Heart left ventricle (tissue), 16 donors: Measurements from ENCODE around the gene TAGLN2. TPM values are rescaled to one million over a fixed set of nuclear protein-coding genes. Genes with fewer than 3 reads are reported as not detected.

Source experiments
- ATAC-seq, 4 donors: fragments of 200-7000 bp; cut with Tn5 transposase; one replicate each; pipeline ENCODE4 v1.9.1; 2020 to 2022; ENCODE audit warnings: moderate library complexity in 4 of 4, mild to moderate bottlenecking in 3 of 4, moderate number of reproducible peaks in 1 of 4
- DNase-seq, 5 donors: peaks; one replicate each; pipeline ENCODE4 v3.0.0-alpha.2; 2020
- H3K27ac ChIP-seq, 12 donors: fragments of 200-600 bp; sonication (generic) in 4 of 12; one replicate each; pipeline versions ENCODE4 v1.5.0 to v1.8.0; 2016 to 2022; ENCODE audit warnings: mild to moderate bottlenecking in 2 of 12
- H3K27me3 ChIP-seq, 9 donors: fragments of 200-600 bp; sonication (generic) in 2 of 9; one replicate each; pipeline versions ENCODE4 v1.5.1 to v1.8.0; 2016 to 2022; ENCODE audit warnings: mild to moderate bottlenecking in 3 of 9
- H3K36me3 ChIP-seq, 9 donors: fragments of 200-600 bp; sonication (generic) in 2 of 9; one replicate each; pipeline versions ENCODE4 v1.5.0 to v1.8.0; 2018 to 2022; ENCODE audit warnings: mild to moderate bottlenecking in 2 of 9
- H3K4me1 ChIP-seq, 12 donors: fragments of 200-600 bp; sonication (generic) in 4 of 12; one replicate each; pipeline versions ENCODE4 v1.5.0 to v1.8.0; 2016 to 2022; ENCODE audit warnings: mild to moderate bottlenecking in 3 of 12
- H3K4me3 ChIP-seq, 12 donors: fragments of 200-600 bp; sonication (generic) in 4 of 12; one replicate each; pipeline versions ENCODE4 v1.5.0 to v1.8.0; 2017 to 2022; ENCODE audit warnings: mild to moderate bottlenecking in 9 of 12, moderate library complexity in 4 of 12
- H3K9me3 ChIP-seq, 12 donors: fragments of 200-600 bp; sonication (generic) in 4 of 12; one replicate each; pipeline versions ENCODE4 v1.5.0 to v1.8.0; 2016 to 2022; ENCODE audit warnings: mild to moderate bottlenecking in 1 of 12
- CTCF ChIP-seq, 12 donors: fragments of 200-600 bp; sonication (generic) in 4 of 12; IDR thresholded peaks; one replicate each; pipeline versions ENCODE4 v1.5.0 to v1.8.0; 2018 to 2022; ENCODE audit warnings: antibody characterized with exemption in 12 of 12, mild to moderate bottlenecking in 5 of 12
- POLR2A ChIP-seq, 2 donors: fragments of 450-650 bp; IDR thresholded peaks; one replicate each; pipeline ENCODE4 v1.6.1; 2017; ENCODE audit warnings: antibody characterized with exemption in 2 of 2, mild to moderate bottlenecking in 2 of 2, moderate library complexity in 2 of 2
- WGBS, 4 donors: extraction: QIAGEN DNeasy Blood & Tissue Kit in 2 of 4; methylation state at CpG; one replicate each; pipeline versions ENCODE4 v1.1.5 to v1.1.7; 2013 to 2018; 5-methylcytosine and 5-hydroxymethylcytosine counted together
- intact Hi-C, 10 donors: fragments of 100-400 bp; cut with DNase I; formaldehyde crosslinking; loops; one replicate each; pipeline versions ENCODE4 v1.11.1 to v1.14.2; 2022
- polyA plus RNA-seq, 2 donors: library from polyadenylated mRNA; stranded (reverse); fragments of 200-250 nt; gene quantifications; one replicate each; pipeline ENCODE4 v1.2.3, GENCODE V29; 2013
- total RNA-seq, 9 donors: library from RNA; depleted of rRNA in 2 of 9; stranded (reverse); fragments of >200 nt in 2 of 9; fragmentation: NEBNext Ultra II Directional in 3 of 9; extraction: Animal tissue kit (Norgen Biotek cat#: 25700) in 3 of 9; gene quantifications; one replicate each; pipeline versions ENCODE4 v1.1.0 to v1.2.4, GENCODE V29; 2016 to 2023
- donor health status: ischemic (EF 13 %, LVEDD 7.1; RV severe dilation, severe dysfunction).
- donor health status: healthy with polysubstance abuse.
- donor health status: DM: no; HTN: yes; CAD: no.
- donor health status: DM: no; HTN: no; CAD: no.
- donor health status: ischemic (EF 25% LVEDD 6.9; RV normal size, moderate dysfunction).
- donor health status: ischemic (EF 25% LVEDD 5.7; RV mildly dilated, moderate dysfunction).
- donor health status: healthy.
- donor health status: DM: yes; HTN: yes; CAD: no.
- donor health status: ischemic (EF 35%, LVEDD 5.7; RV mildly dilated, moderate dysfunction).
- donor health status: nonischemic (EF 11% LVEDD 7.7; RV severe dilation, severe dysfunction).
- donor health status: DM: yes; HTN: yes; CAD: no.
- donor health status: PGD.
- donor health status: ischemic (EF 29% LVEDD 5.4; RV normal size, mild dysfunction).
- donor health status: nonischemic (EF 23%, LVEDD 6.1; RV moderate dilation, normal function).

TAGLN2 gene
- total and polyA plus RNA-seq, 11 donors = 84.3 to 246 (median 131) TPM

GRCh38 chr1:159934136-159935039 lies 9.1 kb upstream of the TAGLN2 start:
- no peak for DNase-seq
- intact Hi-C loops = loop anchor here in 4 of 10 donors (2.0 to 10.0 kb wide), 4 partner anchors 42 to 137 kb away; no protein-coding TSS in a partner anchor
- 86 to 93% (median 92%) methylated on average over 8 to 14 of the region's 14 CpGs for whole genome bisulfite sequencing, 4 donors
- no peak for ATAC-seq
- H3K36me3 ChIP-seq = no peaks in the 10 kb centered on the region
- no peak overlapping the region for H3K27ac ChIP-seq
- H3K4me3 ChIP-seq = no peak overlapping the region
- H3K9me3 ChIP-seq = no peaks in the 10 kb centered on the region
- peaks cover 0 to 15% (median 0%) of the 10 kb centered on the region in 9 donors for H3K27me3 ChIP-seq
- peaks cover 0 to 23% (median 7%) of the 10 kb centered on the region in 12 donors for H3K4me1 ChIP-seq
- TF ChIP-seq CTCF (IDR thresholded peaks at IDR 0.05) = no peak
- no peak for TF ChIP-seq POLR2A (IDR thresholded peaks at IDR 0.05)

- DNase-seq = no peak
- TF ChIP-seq POLR2A (IDR thresholded peaks at IDR 0.05) (no peak), CTCF (IDR thresholded peaks at IDR 0.05) (no peak)
- Histone ChIP-seq H3K27me3 (peaks cover 0 to 14% (median 0%) of the 10 kb centered on the region in 9 donors), H3K4me3 (no peak overlapping the region), H3K4me1 (peaks cover 0 to 23% (median 7%) of the 10 kb centered on the region in 12 donors), H3K27ac (no peak overlapping the region), H3K36me3 (no peaks in the 10 kb centered on the region), H3K9me3 (no peaks in the 10 kb centered on the region)
- WGBS, 4 donors = 83 to 91% (median 86%) methylated on average over 4 of the region's 4 CpGs
- no peak for ATAC-seq
- intact Hi-C loops = loop anchor here in 2 of 10 donors (5.0 to 10.0 kb wide), 2 partner anchors 41 to 99 kb away; no protein-coding TSS in a partner anchor
Observed at GRCh38 chr1:159933347-159933746, 8.0 kb upstream of the TAGLN2 start.

- no peaks in the 10 kb centered on the region for H3K9me3 ChIP-seq
- no peak for ATAC-seq
- no peak overlapping the region for H3K4me3 ChIP-seq
- peaks cover 0 to 6% (median 0%) of the 10 kb centered on the region in 9 donors for H3K27me3 ChIP-seq
- TF ChIP-seq CTCF (IDR thresholded peaks at IDR 0.05) (no peak), POLR2A (IDR thresholded peaks at IDR 0.05) (no peak)
- DNase-seq = no peak
- no peak overlapping the region for H3K27ac ChIP-seq
- 81 to 84% (median 83%) methylated on average over 16 of the region's 16 CpGs for WGBS, 4 donors
- intact Hi-C loops = loop anchor here in 2 of 10 donors (5.0 to 10.0 kb wide), 2 partner anchors 40 to 98 kb away; no protein-coding TSS in a partner anchor
- no peaks in the 10 kb centered on the region for H3K36me3 ChIP-seq
- H3K4me1 ChIP-seq = peaks cover 0 to 19% (median 7%) of the 10 kb centered on the region in 12 donors
Observed at GRCh38 chr1:159932296-159933285, 7.3 kb upstream of the TAGLN2 start.
